Kidney (tissue), 14 donors: ENCODE data around the gene DDX23. TPM values are rescaled to one million over a fixed set of nuclear protein-coding genes. Genes with fewer than 3 reads are reported as not detected.

Experiments used
- DNase-seq, 5 donors: peaks; one replicate each; pipeline ENCODE4 v3.0.0-alpha.2; 2013 to 2020
- FAIRE-seq: peaks from 2 replicates; lab custom pipeline; 2012; peaks lifted over from hg19 to GRCh38; lab: Jason Lieb, UNC
- H3K27ac ChIP-seq, 2 donors: one replicate each; pipeline ENCODE4 v1.7.0; 2013; ENCODE audit warnings: low read depth in 2 of 2, low read length in 2 of 2, inconsistent platforms in 1 of 2
- H3K27me3 ChIP-seq: one replicate; pipeline ENCODE4 v1.7.1; 2013; ENCODE audit warnings: low read length, inconsistent platforms; ENCODE audit not compliant: control insufficient read depth, insufficient read depth
- H3K36me3 ChIP-seq, 3 donors: one replicate each; pipeline versions ENCODE4 v1.7.0 to v1.7.1; 2013; ENCODE audit warnings: low read length in 3 of 3, control low read depth in 1 of 3, inconsistent platforms in 1 of 3; ENCODE audit not compliant: insufficient read depth in 3 of 3, control insufficient read depth in 2 of 3
- H3K4me1 ChIP-seq, 3 donors: one replicate each; pipeline versions ENCODE4 v1.7.0 to v1.7.1; 2013; ENCODE audit warnings: low read length in 3 of 3, inconsistent platforms in 1 of 3, low read depth in 1 of 3; ENCODE audit not compliant: control insufficient read depth in 2 of 3, insufficient read depth in 2 of 3
- H3K4me3 ChIP-seq, 3 donors: one replicate each; pipeline versions ENCODE4 v1.7.0 to v1.8.1; 2013; ENCODE audit warnings: low read length in 3 of 3, control low read depth in 1 of 3, inconsistent platforms in 1 of 3
- H3K9ac ChIP-seq, 3 donors: one replicate each; pipeline versions ENCODE4 v1.7.0 to v1.7.1; 2013; ENCODE audit warnings: low read length in 3 of 3, control low read depth in 1 of 3, inconsistent platforms in 1 of 3
- H3K9me3 ChIP-seq, 3 donors: one replicate each; pipeline versions ENCODE4 v1.7.0 to v1.7.1; 2013; ENCODE audit warnings: low read length in 3 of 3, control low read depth in 1 of 3, inconsistent platforms in 1 of 3; ENCODE audit not compliant: control insufficient read depth in 2 of 3, insufficient read depth in 1 of 3
- CTCF ChIP-seq: IDR thresholded peaks from 3 replicates; pipeline ENCODE4 v1.5.1; 2012; ENCODE audit warnings: mild to moderate bottlenecking, moderate library complexity, borderline replicate concordance; ENCODE audit not compliant: insufficient read depth; ENCODE audit errors: extremely low read depth
- intact Hi-C: fragments of 100-400 bp; cut with DNase I; formaldehyde crosslinking; loops from one replicate; pipeline ENCODE4 v1.11.1; 2022
- polyA plus RNA-seq: library from polyadenylated mRNA; stranded (reverse); fragments of 350-450 nt; fragmentation: Illumina TruSeq; extraction: RNeasy Lipid Tissue Mini Kit (QIAGEN cat#74804); gene quantifications from one replicate; pipeline ENCODE4 v1.2.3, GENCODE V29; 2014; ENCODE audit warnings: low read depth, low replicate concordance; ENCODE audit not compliant: insufficient read depth
- total RNA-seq: library from RNA; stranded (reverse); fragmentation: NEBNext Ultra II Directional; extraction: Animal tissue kit (Norgen Biotek cat#: 25700); gene quantifications from one replicate; pipeline ENCODE4 v1.2.1, GENCODE V29; 2021
- donor health status: control.
- donor health status: control.
- donor health status: control.
- donor health status: control.
- donor health status: control.
- donor health status: DM: yes; HTN: yes; CAD: no.
- donor health status: Normal renal cell carcinoma (clear cell type).

DDX23 gene
- total and polyA plus RNA-seq, 2 donors from 2014 or later, result 31.9 to 65.5 TPM

GRCh38 chr12:48828841-48829575 is 23.0 kb downstream of the DDX23 start:
- intact Hi-C loops, result no loop called here
- FAIRE-seq (no peak), DNase-seq (no peak)
- no peaks in the 10 kb centered on the region for H3K4me1 ChIP-seq
- H3K4me3 ChIP-seq, result no peak overlapping the region
- H3K27ac ChIP-seq, result no peak overlapping the region
- no peak for TF ChIP-seq CTCF
- no peaks in the 10 kb centered on the region for H3K27me3 ChIP-seq
- no peak overlapping the region for H3K9ac ChIP-seq
- no peaks in the 10 kb centered on the region for H3K9me3 ChIP-seq
- H3K36me3 ChIP-seq, result peaks cover 7 to 46% (median 33%) of the 10 kb centered on the region in 3 donors

DNA sequence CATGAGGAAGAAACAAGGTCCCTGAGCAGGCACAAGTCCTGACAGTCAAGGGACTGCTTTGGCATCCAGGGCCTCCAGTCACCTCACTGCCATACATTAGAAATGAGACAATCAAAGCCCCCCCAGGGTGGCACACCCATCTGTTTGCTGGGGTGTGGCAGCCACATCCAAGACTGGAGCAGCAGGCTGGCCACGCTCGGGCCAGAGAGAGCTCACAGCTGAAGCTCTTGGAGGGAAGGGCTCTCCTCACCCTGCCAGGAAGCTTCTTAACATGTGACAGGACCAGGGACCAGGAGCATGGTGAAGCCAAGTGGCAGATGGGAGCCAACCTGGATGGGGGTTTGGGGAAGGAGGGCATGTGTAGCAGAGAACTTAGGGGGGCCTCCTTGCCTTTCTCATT is 23.7 kb downstream of the DDX23 start:
- Histone ChIP-seq H3K36me3 (peaks cover 7 to 38% (median 29%) of the 10 kb centered on the region in 3 donors), H3K27me3 (no peaks in the 10 kb centered on the region), H3K4me1 (no peaks in the 10 kb centered on the region), H3K9me3 (no peaks in the 10 kb centered on the region), H3K4me3 (no peak overlapping the region), H3K9ac (no peak overlapping the region), H3K27ac (no peak overlapping the region)
- no peak for TF ChIP-seq CTCF
- no peak for DNase-seq
- intact Hi-C loops, result no loop called here
- no peak for FAIRE-seq

- DNase-seq (no peak), FAIRE-seq (no peak)
- Histone ChIP-seq H3K36me3 (peaks cover 6 to 32% (median 24%) of the 10 kb centered on the region in 3 donors), H3K9ac (no peak overlapping the region), H3K27me3 (no peaks in the 10 kb centered on the region), H3K4me1 (no peaks in the 10 kb centered on the region), H3K9me3 (no peaks in the 10 kb centered on the region), H3K27ac (no peak overlapping the region), H3K4me3 (no peak overlapping the region)
- no peak for TF ChIP-seq CTCF
- intact Hi-C loops, result no loop called here
These were observed 24.4 kb downstream of the DDX23 start for GRCh38 chr12:48827513-48828096.
